ENCODE measurements around the gene TTF1. TPM values are rescaled to one million over a fixed set of nuclear protein-coding genes. Genes with fewer than 3 reads are reported as not detected.

The TTF1 gene
- total and polyA plus RNA-seq, 9 donors: 10.1 to 15.3 (median 12.1) TPM

- no peaks in the 10 kb centered on the region for H3K9me3 ChIP-seq
- H3K36me3 ChIP-seq: no peaks in the 10 kb centered on the region
- TF ChIP-seq POLR2A (IDR thresholded peaks at IDR 0.05): no peak
- no peak for TF ChIP-seq EP300 (IDR thresholded peaks at IDR 0.05)
- no peak for TF ChIP-seq CTCF (IDR thresholded peaks at IDR 0.05)
- no peak overlapping the region for H3K4me3 ChIP-seq
- DNase-seq: no peak
- WGBS, 3 donors: 88 to 91% (median 91%) methylated on average over 4 of the region's 4 CpGs
- intact Hi-C loops (cut with DNase I): no loop called here
- H3K4me1 ChIP-seq (ENCODE audit: insufficient read depth): peaks cover 4% of the 10 kb centered on the region
- no peak overlapping the region for H3K27ac ChIP-seq
- H3K27me3 ChIP-seq: no peaks in the 10 kb centered on the region
Measured at GRCh38 chr9:132401824-132402223, 4.8 kb downstream of the TTF1 start.

- 55 to 69% (median 65%) methylated on average over 11 of the region's 11 CpGs for WGBS, 3 donors
- Histone ChIP-seq H3K36me3 (no peaks in the 10 kb centered on the region), H3K27ac (no peak overlapping the region), H3K9me3 (no peaks in the 10 kb centered on the region), H3K27me3 (no peaks in the 10 kb centered on the region), H3K4me3 (no peak overlapping the region), H3K4me1 (ENCODE audit: insufficient read depth) (no peaks in the 10 kb centered on the region)
- TF ChIP-seq POLR2A (IDR thresholded peaks at IDR 0.05) (no peak), CTCF (IDR thresholded peaks at IDR 0.05) (no peak), EP300 (IDR thresholded peaks at IDR 0.05) (no peak)
- no peak for DNase-seq
- intact Hi-C loops (cut with DNase I): no loop called here
Measured at GRCh38 chr9:132395560-132395959, 11.1 kb downstream of the TTF1 start.

GRCh38 chr9:132391449-132391848 is 15.2 kb downstream of the TTF1 start:
- TF ChIP-seq CTCF (IDR thresholded peaks at IDR 0.05) (no peak), EP300 (IDR thresholded peaks at IDR 0.05) (no peak), POLR2A (IDR thresholded peaks at IDR 0.05) (no peak)
- H3K4me3 ChIP-seq: no peak overlapping the region
- no peak overlapping the region for H3K27ac ChIP-seq
- H3K27me3 ChIP-seq: no peaks in the 10 kb centered on the region
- intact Hi-C loops (cut with DNase I): no loop called here
- no peak for DNase-seq
- 84 to 90% (median 88%) methylated on average over 11 of the region's 11 CpGs for WGBS, 3 donors
- no peaks in the 10 kb centered on the region for H3K9me3 ChIP-seq
- no peaks in the 10 kb centered on the region for H3K36me3 ChIP-seq
- H3K4me1 ChIP-seq (ENCODE audit: insufficient read depth): no peaks in the 10 kb centered on the region

DNA sequence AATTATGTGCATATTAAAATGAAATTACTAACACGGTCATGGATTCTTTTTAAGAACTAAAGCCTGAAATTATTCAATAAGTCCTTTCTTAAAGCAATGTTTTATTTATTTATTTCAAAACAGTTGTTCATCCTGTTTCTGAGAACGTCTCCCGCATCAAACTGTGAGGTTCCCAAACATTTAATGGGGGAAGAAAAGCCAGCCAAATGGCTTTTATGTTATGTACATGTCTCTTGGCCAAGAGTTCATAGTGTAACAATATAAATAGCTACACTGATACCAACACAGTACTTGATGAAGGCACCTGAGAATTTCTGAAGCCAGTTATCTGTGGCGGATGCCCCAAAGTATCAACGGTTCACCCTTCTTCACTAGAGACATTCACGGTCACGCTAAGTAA is 15.7 kb downstream of the TTF1 start:
- intact Hi-C loops (cut with DNase I): no loop called here
- TF ChIP-seq POLR2A (IDR thresholded peaks at IDR 0.05): no peak
- no peak for TF ChIP-seq CTCF (IDR thresholded peaks at IDR 0.05)
- TF ChIP-seq EP300 (IDR thresholded peaks at IDR 0.05): no peak
- no peak for DNase-seq
- no peaks in the 10 kb centered on the region for H3K27me3 ChIP-seq
- no peak overlapping the region for H3K27ac ChIP-seq
- no peaks in the 10 kb centered on the region for H3K9me3 ChIP-seq
- no peaks in the 10 kb centered on the region for H3K4me1 ChIP-seq (ENCODE audit: insufficient read depth)
- no peak overlapping the region for H3K4me3 ChIP-seq
- H3K36me3 ChIP-seq: no peaks in the 10 kb centered on the region
- 68 to 80% (median 79%) methylated on average over 7 of the region's 7 CpGs for WGBS, 3 donors

DNA sequence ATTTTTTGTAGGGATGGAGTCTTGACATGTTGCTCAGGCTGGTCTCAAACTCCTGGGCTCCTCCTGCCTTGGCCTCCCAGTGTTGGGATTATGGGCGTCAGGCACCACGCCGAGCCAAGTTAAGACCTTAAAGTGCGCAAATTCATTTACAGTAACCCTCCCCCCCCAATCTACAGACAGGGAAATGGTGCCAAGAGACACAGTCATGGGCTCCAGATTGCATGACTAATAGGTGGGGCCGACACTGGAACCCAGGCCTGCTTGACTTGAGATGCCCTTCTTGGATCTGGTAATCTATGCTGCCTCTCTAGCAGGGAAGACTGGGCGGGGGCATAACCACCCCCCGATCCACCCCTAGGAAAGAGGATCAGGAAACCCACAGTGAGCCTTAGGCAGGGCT is 19.5 kb downstream of the TTF1 start:
- intact Hi-C loops (cut with DNase I): no loop called here
- H3K4me3 ChIP-seq: no peak overlapping the region
- 91 to 95% (median 94%) methylated on average over 7 of the region's 7 CpGs for WGBS, 3 donors
- no peaks in the 10 kb centered on the region for H3K27me3 ChIP-seq
- H3K9me3 ChIP-seq: no peaks in the 10 kb centered on the region
- no peak for TF ChIP-seq EP300 (IDR thresholded peaks at IDR 0.05)
- TF ChIP-seq CTCF (IDR thresholded peaks at IDR 0.05): no peak
- no peak for TF ChIP-seq POLR2A (IDR thresholded peaks at IDR 0.05)
- no peaks in the 10 kb centered on the region for H3K4me1 ChIP-seq (ENCODE audit: insufficient read depth)
- DNase-seq: no peak
- no peak overlapping the region for H3K27ac ChIP-seq
- no peaks in the 10 kb centered on the region for H3K36me3 ChIP-seq

Data from ovary (tissue), 9 donors.